IPS-20b (cell line): ENCODE measurements around the gene LIX1L.
"Not testable (repeated sequence)": the region's sequence is repeated elsewhere in the genome, so short reads cannot be mapped to it uniquely, and the experiment has no call there.

Source experiments
- H3K27ac ChIP-seq: one replicate; pipeline ENCODE4 v1.5.1; 2013; ENCODE audit warnings: low read length
- H3K27me3 ChIP-seq: 2 replicates; pipeline ENCODE4 v1.6.1; 2013; ENCODE audit warnings: mild to moderate bottlenecking, low read length, inconsistent platforms; ENCODE audit not compliant: insufficient read depth
- H3K36me3 ChIP-seq: 2 replicates; pipeline ENCODE4 v1.6.1; 2013; ENCODE audit warnings: low read depth, mild to moderate bottlenecking, inconsistent platforms, low read length, moderate library complexity; ENCODE audit not compliant: insufficient read depth
- H3K4me1 ChIP-seq: 2 replicates; pipeline ENCODE4 v1.6.1; 2013; ENCODE audit warnings: mild to moderate bottlenecking, control low read depth, inconsistent platforms, low read length, moderate library complexity; ENCODE audit not compliant: insufficient read depth
- H3K4me3 ChIP-seq: 2 replicates; pipeline ENCODE4 v1.5.1; 2013; ENCODE audit warnings: mild to moderate bottlenecking, low read length, inconsistent platforms
- H3K9ac ChIP-seq: 2 replicates; pipeline ENCODE4 v1.6.1; 2013; ENCODE audit warnings: low read depth, mild to moderate bottlenecking, inconsistent platforms, low read length, moderate library complexity
- H3K9me3 ChIP-seq: 2 replicates; pipeline ENCODE4 v1.6.1; 2013; ENCODE audit warnings: mild to moderate bottlenecking, low read depth, low read length, inconsistent platforms; ENCODE audit not compliant: insufficient read depth

LIX1L gene

DNA sequence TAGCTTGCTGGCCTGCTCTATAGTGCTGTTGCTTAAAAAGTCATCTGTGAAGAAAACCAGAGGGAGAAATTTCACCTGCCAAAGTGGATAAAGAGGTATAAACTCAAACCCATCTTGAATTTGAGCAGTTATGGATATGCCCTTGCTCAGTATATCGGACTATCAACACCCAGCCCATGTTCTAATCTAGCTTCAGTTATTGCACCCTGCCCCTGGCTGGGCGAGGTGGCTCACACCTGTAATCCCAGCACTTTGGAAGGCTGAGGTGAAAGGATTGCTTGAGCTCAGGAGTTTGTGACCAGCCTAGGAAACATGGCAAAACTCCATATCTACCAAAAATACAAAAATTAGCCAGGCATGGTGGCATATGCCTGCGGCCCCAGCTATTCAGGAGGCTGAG, 13.3 kb downstream of the LIX1L start:
- no peaks in the 10 kb centered on the region for H3K27me3 ChIP-seq
- H3K36me3 ChIP-seq, result no peaks in the 10 kb centered on the region
- H3K9ac ChIP-seq, result no peak overlapping the region
- peaks cover 13% of the 10 kb centered on the region; the same call in 1 of the 2 replicates for H3K4me1 ChIP-seq
- H3K9me3 ChIP-seq, result no peaks in the 10 kb centered on the region
- H3K27ac ChIP-seq, result no peak overlapping the region
- no peak overlapping the region for H3K4me3 ChIP-seq

DNA sequence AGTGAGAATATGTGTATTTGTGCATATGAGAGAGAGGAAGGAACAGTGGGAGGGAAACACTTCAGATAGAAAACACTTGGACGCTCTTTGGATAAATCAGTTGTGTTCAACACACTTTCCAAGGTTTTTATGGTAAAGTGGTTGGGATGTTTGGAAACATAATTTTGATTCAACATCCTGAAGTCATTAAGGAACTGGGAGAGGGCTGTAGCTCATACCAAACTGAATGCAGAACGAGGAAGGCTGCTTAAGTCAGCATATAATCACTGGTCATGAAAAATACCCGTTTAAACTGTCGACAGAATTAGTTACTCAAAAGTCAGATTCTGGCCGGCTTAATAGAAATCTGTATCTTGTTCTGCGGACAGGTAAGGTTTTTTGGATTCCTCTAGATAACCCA, 14.9 kb downstream of the LIX1L start:
- H3K36me3 ChIP-seq, result no peaks in the 10 kb centered on the region
- no peak overlapping the region for H3K4me3 ChIP-seq

DNA sequence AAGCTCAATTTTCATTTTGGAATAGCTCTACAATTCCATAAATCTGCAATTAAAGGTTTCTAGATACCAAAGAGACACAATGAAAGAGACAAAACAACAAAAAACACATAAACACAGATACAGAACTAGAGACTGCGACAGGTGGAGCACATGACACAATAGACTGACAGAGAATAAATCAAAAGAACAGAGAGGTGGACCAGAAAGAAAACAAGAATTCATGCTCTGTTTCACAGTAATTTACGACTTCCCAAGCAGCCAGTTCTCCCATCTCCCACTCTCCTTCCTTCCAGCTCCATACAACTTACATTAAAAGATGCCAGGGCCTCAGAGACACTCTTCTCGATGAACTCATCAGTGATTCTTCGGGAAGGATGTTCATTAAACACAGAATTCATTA, 15.4 kb downstream of the LIX1L start:
- Histone ChIP-seq H3K4me1 (peaks cover 7% of the 10 kb centered on the region; the same call in 1 of the 2 replicates), H3K4me3 (no peak overlapping the region), H3K9ac (no peak overlapping the region), H3K27ac (no peak overlapping the region), H3K9me3 (no peaks in the 10 kb centered on the region), H3K36me3 (no peaks in the 10 kb centered on the region), H3K27me3 (no peaks in the 10 kb centered on the region)

More for the DNA sequence above, 14.9 kb downstream of the LIX1L start:
- no peaks in the 10 kb centered on the region for H3K27me3 ChIP-seq
- no peaks in the 10 kb centered on the region for H3K9me3 ChIP-seq
- no peak overlapping the region for H3K9ac ChIP-seq
- no peak overlapping the region for H3K27ac ChIP-seq
- peaks cover 11% of the 10 kb centered on the region; the same call in 1 of the 2 replicates for H3K4me1 ChIP-seq

DNA sequence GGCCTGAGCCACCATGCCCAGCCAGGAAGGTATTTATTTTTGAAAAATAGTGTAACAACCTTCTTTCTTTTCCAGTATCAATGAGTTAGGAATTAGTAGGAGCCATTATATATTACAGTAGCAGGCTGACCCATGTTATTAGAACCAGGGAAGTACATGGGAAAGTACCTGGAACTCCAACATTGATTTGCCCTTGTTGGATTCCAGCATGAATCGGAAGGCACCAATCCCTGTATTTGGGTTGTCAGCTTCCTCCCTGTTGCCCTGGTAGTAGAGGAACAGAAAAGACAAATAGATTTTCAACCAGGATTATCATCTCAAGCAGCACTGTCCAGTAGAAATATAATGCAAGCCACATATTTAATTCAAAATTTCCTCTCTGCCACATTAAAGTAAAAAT, 20.4 kb downstream of the LIX1L start:
- no peaks in the 10 kb centered on the region for H3K36me3 ChIP-seq
- no peak overlapping the region for H3K27ac ChIP-seq
- no peaks in the 10 kb centered on the region for H3K9me3 ChIP-seq
- no peak overlapping the region for H3K4me3 ChIP-seq
- peaks cover 3% of the 10 kb centered on the region; the same call in 1 of the 2 replicates for H3K4me1 ChIP-seq
- H3K27me3 ChIP-seq, result no peaks in the 10 kb centered on the region
- H3K9ac ChIP-seq, result no peak overlapping the region

DNA sequence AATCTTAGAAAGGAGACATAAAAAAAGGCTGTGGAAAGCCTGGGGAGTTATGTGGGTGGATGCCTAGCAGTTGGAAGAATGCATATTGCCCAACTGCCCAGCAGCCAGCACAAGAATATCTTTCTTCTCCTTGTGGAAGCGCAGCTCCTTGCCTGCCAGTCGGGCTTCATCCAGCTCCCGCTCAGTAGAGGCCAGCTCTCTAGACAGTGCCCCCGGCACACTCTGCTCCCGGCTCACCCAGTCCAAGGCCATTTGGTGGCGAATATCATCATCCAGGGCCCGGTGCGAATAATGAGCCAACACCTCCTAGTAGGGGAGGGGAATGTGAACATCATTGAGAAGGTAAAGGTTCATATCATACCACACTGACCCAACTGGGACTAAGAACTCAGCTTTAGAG, 21.6 kb downstream of the LIX1L start:
- Histone ChIP-seq H3K4me1 (peaks cover 3% of the 10 kb centered on the region; the same call in 1 of the 2 replicates), H3K4me3 (no peak overlapping the region), H3K36me3 (no peaks in the 10 kb centered on the region), H3K9ac (no peak overlapping the region), H3K9me3 (no peaks in the 10 kb centered on the region), H3K27me3 (no peaks in the 10 kb centered on the region), H3K27ac (no peak overlapping the region)

DNA sequence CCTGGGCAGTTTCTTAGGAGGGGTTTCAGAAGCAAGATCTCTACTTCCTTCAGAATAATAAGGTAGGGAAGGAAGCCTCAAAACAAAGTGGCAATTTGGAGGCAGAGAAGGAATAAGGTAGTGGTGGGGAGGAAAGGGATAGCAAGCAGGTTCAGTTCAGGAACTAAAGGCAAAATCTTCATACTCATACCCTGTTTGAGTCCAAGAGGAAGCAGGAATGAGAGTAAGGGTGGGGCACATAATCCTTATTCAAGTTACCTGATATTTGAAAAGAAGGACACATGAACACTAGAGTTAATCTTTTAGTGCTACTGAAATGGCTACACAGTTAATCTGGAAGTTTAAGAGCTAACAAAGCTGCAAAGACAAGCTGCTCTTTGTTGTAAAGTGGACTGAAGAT, 22.1 kb downstream of the LIX1L start:
- peaks cover 3% of the 10 kb centered on the region; the same call in 1 of the 2 replicates for H3K4me1 ChIP-seq
- H3K36me3 ChIP-seq, result no peaks in the 10 kb centered on the region
- no peaks in the 10 kb centered on the region for H3K27me3 ChIP-seq
- no peak overlapping the region for H3K27ac ChIP-seq
- no peak overlapping the region for H3K4me3 ChIP-seq
- H3K9ac ChIP-seq, result no peak overlapping the region
- H3K9me3 ChIP-seq, result no peaks in the 10 kb centered on the region

DNA sequence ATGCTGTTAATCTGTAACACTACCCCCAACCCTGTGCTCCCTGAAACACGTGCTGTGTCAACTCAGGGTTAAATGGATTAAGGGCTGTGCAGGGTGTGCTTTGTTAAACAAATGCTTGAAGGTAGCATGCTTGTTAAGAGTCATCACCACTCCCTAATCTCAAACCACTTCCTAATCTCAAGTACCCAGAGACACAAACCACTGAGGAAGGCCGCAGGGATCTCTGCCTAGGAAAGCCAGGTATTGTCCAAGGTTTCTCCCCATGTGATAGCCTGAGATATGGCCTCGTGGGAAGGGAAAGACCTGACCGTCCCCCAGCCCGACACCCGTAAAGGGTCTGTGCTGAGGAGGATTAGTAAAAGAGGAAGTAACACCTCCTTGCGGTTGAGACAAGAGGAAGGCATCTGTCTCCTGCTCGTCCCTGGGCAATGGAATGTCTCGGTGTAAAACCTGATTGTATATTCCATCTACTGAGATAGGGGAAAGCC, 25.3 kb downstream of the LIX1L start:
- H3K27me3 ChIP-seq, H3K4me1 ChIP-seq, H3K9me3 ChIP-seq, H3K36me3 ChIP-seq, H3K4me3 ChIP-seq: not testable (repeated sequence)
- Histone ChIP-seq H3K9ac (peak overlapping the region; percentile 48; the same call in 1 of the 2 replicates), H3K27ac (peak overlapping the region; percentile 47)

DNA sequence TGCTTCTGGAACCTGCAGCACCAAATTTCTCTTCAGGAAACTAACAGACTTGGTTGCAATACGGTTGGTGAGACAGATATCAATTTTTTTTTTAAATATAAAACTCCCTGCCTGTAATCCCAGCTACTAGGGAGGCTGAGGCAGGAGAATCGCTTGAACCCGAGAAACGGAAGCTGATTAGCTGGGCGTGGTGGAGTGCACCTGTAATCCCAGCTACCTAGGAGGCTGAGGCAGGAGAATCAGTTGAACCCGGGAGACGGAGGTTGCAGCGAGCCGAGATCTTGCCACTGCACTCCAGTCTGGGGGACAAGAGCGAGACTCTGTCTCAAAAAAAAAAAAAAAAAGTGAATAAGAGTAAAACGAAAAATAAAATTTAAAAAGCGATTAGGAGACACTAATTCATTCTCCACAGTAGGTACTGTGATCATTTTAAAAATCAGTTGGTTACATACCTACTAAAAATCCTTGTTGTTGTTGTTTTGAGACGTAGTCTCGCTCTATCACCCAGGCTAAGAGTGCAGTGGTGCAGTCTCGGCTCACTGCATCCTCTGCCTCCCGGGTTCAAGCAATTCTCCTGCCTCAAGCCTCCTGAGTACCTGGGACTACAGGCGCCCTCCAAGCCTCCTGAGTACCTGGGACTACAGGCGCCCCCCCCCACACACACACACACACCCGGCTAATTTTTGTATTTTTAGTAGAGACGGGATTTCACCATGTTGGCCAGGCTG, 29.7 kb downstream of the LIX1L start:
- Histone ChIP-seq H3K27me3 (no peaks in the 10 kb centered on the region), H3K4me3 (peak overlapping the region; percentile 76), H3K27ac (peak overlapping the region; percentile 77), H3K9me3 (no peaks in the 10 kb centered on the region), H3K4me1 (peaks cover 4% of the 10 kb centered on the region; the same call in 1 of the 2 replicates), H3K9ac (peak overlapping the region; percentile 98), H3K36me3 (peaks cover 24% of the 10 kb centered on the region)

DNA sequence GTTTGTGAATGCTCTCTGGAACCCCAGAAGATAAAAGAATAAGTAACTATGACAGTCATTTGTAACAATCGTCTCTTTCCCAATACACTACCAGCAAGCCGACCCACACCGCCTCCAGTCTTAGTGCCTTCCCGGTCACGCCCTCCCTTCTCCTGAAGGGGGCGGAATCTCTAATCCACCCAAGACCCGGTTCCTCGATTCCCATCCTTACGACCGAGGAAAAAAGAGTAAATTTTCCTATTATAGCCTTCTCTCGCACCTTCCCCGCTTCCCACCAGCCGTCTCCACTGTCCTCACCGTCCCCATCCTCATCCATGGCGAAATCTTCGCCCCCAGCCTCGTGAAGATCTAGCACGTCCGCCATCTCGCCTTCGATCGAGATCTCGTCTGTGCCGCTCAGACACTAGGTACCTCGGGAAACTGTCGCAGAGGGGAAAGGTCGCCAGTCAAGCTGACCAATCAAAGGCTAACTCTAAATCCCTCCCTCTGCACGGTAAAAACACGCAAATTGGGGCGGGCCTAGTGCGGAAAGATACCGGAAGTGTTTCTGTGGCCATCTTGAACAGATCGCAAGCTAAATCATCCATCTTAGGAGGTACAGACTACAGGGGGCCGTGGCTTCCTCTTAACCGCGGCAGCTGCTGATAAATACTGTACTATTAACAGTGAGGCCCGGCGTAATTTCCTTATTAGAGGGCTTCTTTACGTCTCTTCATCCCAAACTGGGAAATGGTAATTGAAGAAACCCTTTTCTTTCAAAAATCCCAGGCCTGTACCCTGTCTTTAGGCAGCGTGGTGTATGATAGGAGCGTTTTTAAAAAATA, 30.5 kb downstream of the LIX1L start, which contains the start of gene RBM8A:
RBM8A (minus strand) TSS at position 422 of the 824 bp plus-strand sequence; CDS start at position 364, 58 bp downstream.
- peaks cover 30% of the 10 kb centered on the region for H3K36me3 ChIP-seq
- peaks cover 4% of the 10 kb centered on the region; the same call in 1 of the 2 replicates for H3K4me1 ChIP-seq
- peak within 1 kb of the TSS; percentile 98 for H3K9ac ChIP-seq
- H3K4me3 ChIP-seq, result peak within 1 kb of the TSS; percentile 76
- H3K27me3 ChIP-seq, result no peaks in the 10 kb centered on the region
- no peaks in the 10 kb centered on the region for H3K9me3 ChIP-seq
- H3K27ac ChIP-seq, result peak within 1 kb of the TSS; percentile 77

DNA sequence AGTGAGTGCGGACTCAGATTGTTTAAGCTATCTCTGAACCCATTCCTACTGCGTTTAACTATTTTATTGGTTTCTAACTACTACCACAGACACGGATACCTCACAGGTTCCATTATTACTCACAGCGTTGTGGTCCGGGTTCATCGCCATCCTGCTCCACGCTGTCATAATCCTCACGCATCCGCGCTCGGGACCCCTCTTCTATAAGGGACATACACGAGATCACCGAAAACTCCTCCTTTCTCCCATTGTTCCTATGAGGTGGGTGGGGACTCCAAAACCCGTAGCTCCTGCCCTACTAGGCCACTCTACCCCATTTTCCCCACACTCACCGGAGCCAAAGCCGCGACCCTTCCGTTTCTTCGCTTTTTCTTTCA, 31.1 kb downstream of the LIX1L start:
- Histone ChIP-seq H3K9me3 (no peaks in the 10 kb centered on the region), H3K4me3 (peak overlapping the region; percentile 76), H3K27ac (no peak overlapping the region)

DNA sequence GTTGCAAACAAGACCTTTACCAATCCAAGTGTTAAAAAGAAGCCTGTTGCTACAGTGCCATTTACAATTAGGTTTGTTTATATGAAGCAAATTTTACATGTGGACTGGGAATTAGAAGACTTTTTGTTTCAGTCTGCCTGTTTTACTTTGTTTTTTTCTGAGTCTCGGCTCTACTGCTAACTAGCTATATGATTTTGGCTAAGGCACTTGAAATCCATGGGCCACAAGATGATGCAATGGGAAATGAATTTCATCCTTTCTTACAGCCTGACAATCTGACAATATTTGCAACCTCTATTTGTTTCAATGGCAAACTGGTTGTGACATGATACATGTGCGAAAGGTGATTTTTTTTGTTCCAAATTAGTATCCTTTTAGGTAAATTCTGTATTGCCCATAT, 35.6 kb downstream of the LIX1L start:
- H3K36me3 ChIP-seq, result peaks cover 39% of the 10 kb centered on the region
- no peak overlapping the region for H3K4me3 ChIP-seq
- H3K27ac ChIP-seq, result no peak overlapping the region
- H3K4me1 ChIP-seq, result peaks cover 4% of the 10 kb centered on the region; the same call in 1 of the 2 replicates
- H3K9me3 ChIP-seq, result no peaks in the 10 kb centered on the region
- no peaks in the 10 kb centered on the region; the same call in 1 of the 2 replicates for H3K27me3 ChIP-seq
- H3K9ac ChIP-seq, result no peak overlapping the region

More for the DNA sequence above, 31.1 kb downstream of the LIX1L start:
- Histone ChIP-seq H3K9ac (peak overlapping the region; percentile 98), H3K4me1 (peaks cover 4% of the 10 kb centered on the region; the same call in 1 of the 2 replicates), H3K27me3 (no peaks in the 10 kb centered on the region), H3K36me3 (peaks cover 34% of the 10 kb centered on the region)
